Measurements from ENCODE around the gene FGF10.

FGF10 gene

GRCh38 chr5:44318883-44319282 is 70.3 kb downstream of the FGF10 start:
- no peaks in the 10 kb centered on the region for H3K4me1 Mint-ChIP-seq
- no peak overlapping the region for H3K27ac Mint-ChIP-seq
- ATAC-seq: no peak
- H3K36me3 Mint-ChIP-seq: no peaks in the 10 kb centered on the region
- DNase-seq (ENCODE audit: low spot score in 2 of 2): no peak
- H3K9me3 Mint-ChIP-seq: peaks cover 2% of the 10 kb centered on the region
- H3K4me3 Mint-ChIP-seq: no peak overlapping the region

GRCh38 chr5:44312374-44312773 is 76.8 kb downstream of the FGF10 start:
- Mint-ChIP-seq H3K27ac (no peak overlapping the region), H3K4me3 (no peak overlapping the region), H3K4me1 (no peaks in the 10 kb centered on the region), H3K9me3 (peaks cover 8% of the 10 kb centered on the region), H3K36me3 (no peaks in the 10 kb centered on the region)
- ATAC-seq (no peak), DNase-seq (ENCODE audit: low spot score in 2 of 2) (no peak)

- H3K4me3 Mint-ChIP-seq: no peak overlapping the region
- H3K9me3 Mint-ChIP-seq: peaks cover 9% of the 10 kb centered on the region
- no peaks in the 10 kb centered on the region for H3K4me1 Mint-ChIP-seq
- no peak overlapping the region for H3K27ac Mint-ChIP-seq
- DNase-seq (ENCODE audit: low spot score in 2 of 2): no peak
- ATAC-seq: no peak
- H3K36me3 Mint-ChIP-seq: no peaks in the 10 kb centered on the region
These were observed 88.7 kb downstream of the FGF10 start for GRCh38 chr5:44300551-44300950.

- Mint-ChIP-seq H3K36me3 (no peaks in the 10 kb centered on the region), H3K4me1 (no peaks in the 10 kb centered on the region), H3K9me3 (peaks cover 7% of the 10 kb centered on the region), H3K27ac (no peak overlapping the region), H3K4me3 (no peak overlapping the region)
- no peak for ATAC-seq
- DNase-seq (ENCODE audit: low spot score in 2 of 2): no peak
These were observed 89.8 kb downstream of the FGF10 start for GRCh38 chr5:44299394-44299793.

GRCh38 chr5:44294516-44294915 is 94.7 kb downstream of the FGF10 start:
- Mint-ChIP-seq H3K4me1 (no peaks in the 10 kb centered on the region), H3K27ac (no peak overlapping the region), H3K4me3 (no peak overlapping the region), H3K9me3 (peaks cover 11% of the 10 kb centered on the region), H3K36me3 (no peaks in the 10 kb centered on the region)
- DNase-seq (ENCODE audit: low spot score in 2 of 2): no peak
- no peak for ATAC-seq

- ATAC-seq: no peak
- Mint-ChIP-seq H3K4me1 (no peaks in the 10 kb centered on the region), H3K36me3 (no peaks in the 10 kb centered on the region), H3K4me3 (no peak overlapping the region), H3K9me3 (peaks cover 11% of the 10 kb centered on the region), H3K27ac (no peak overlapping the region)
- no peak for DNase-seq (ENCODE audit: low spot score in 2 of 2)
These were observed 96.5 kb downstream of the FGF10 start for GRCh38 chr5:44292736-44293135.

- Mint-ChIP-seq H3K36me3 (no peaks in the 10 kb centered on the region), H3K9me3 (peaks cover 4% of the 10 kb centered on the region), H3K4me1 (no peaks in the 10 kb centered on the region), H3K27ac (no peak overlapping the region), H3K4me3 (no peak overlapping the region)
- DNase-seq (ENCODE audit: low spot score in 2 of 2): no peak
- no peak for ATAC-seq
These were observed 110.8 kb downstream of the FGF10 start for GRCh38 chr5:44278469-44278868.

- Mint-ChIP-seq H3K36me3 (no peaks in the 10 kb centered on the region), H3K27ac (no peak overlapping the region), H3K9me3 (peaks cover 7% of the 10 kb centered on the region), H3K4me3 (no peak overlapping the region), H3K4me1 (no peaks in the 10 kb centered on the region)
- ATAC-seq (no peak), DNase-seq (ENCODE audit: low spot score in 2 of 2) (no peak)
These were observed 113.3 kb downstream of the FGF10 start for GRCh38 chr5:44275908-44276307.

GRCh38 chr5:44275329-44275728 is 113.9 kb downstream of the FGF10 start:
- DNase-seq (ENCODE audit: low spot score in 2 of 2): no peak
- H3K4me1 Mint-ChIP-seq: no peaks in the 10 kb centered on the region
- no peak overlapping the region for H3K4me3 Mint-ChIP-seq
- H3K27ac Mint-ChIP-seq: no peak overlapping the region
- peaks cover 7% of the 10 kb centered on the region for H3K9me3 Mint-ChIP-seq
- H3K36me3 Mint-ChIP-seq: no peaks in the 10 kb centered on the region
- no peak for ATAC-seq

- H3K4me3 Mint-ChIP-seq: no peak overlapping the region
- no peak for DNase-seq (ENCODE audit: low spot score in 2 of 2)
- peaks cover 10% of the 10 kb centered on the region for H3K9me3 Mint-ChIP-seq
- ATAC-seq: no peak
- H3K36me3 Mint-ChIP-seq: no peaks in the 10 kb centered on the region
- no peak overlapping the region for H3K27ac Mint-ChIP-seq
- no peaks in the 10 kb centered on the region for H3K4me1 Mint-ChIP-seq
These were observed 121.3 kb downstream of the FGF10 start for GRCh38 chr5:44267909-44268308.

GRCh38 chr5:44266882-44267576 is 122.2 kb downstream of the FGF10 start:
- Mint-ChIP-seq H3K4me3 (no peak overlapping the region), H3K36me3 (no peaks in the 10 kb centered on the region), H3K4me1 (no peaks in the 10 kb centered on the region), H3K27ac (no peak overlapping the region), H3K9me3 (peaks cover 5% of the 10 kb centered on the region)
- DNase-seq (ENCODE audit: low spot score in 2 of 2): no peak
- ATAC-seq: no peak

GRCh38 chr5:44265713-44266112 is 123.5 kb downstream of the FGF10 start:
- ATAC-seq: no peak
- Mint-ChIP-seq H3K4me3 (no peak overlapping the region), H3K4me1 (no peaks in the 10 kb centered on the region), H3K27ac (no peak overlapping the region), H3K9me3 (peaks cover 3% of the 10 kb centered on the region), H3K36me3 (no peaks in the 10 kb centered on the region)
- no peak for DNase-seq (ENCODE audit: low spot score in 2 of 2)

- Mint-ChIP-seq H3K4me1 (no peaks in the 10 kb centered on the region), H3K9me3 (peaks cover 5% of the 10 kb centered on the region)
- no peak for ATAC-seq
These were observed 128.4 kb downstream of the FGF10 start for GRCh38 chr5:44260793-44261192.

GRCh38 chr5:44257653-44258365 is 131.4 kb downstream of the FGF10 start:
- Mint-ChIP-seq H3K4me1 (no peaks in the 10 kb centered on the region), H3K9me3 (peaks cover 7% of the 10 kb centered on the region), H3K27ac (no peak overlapping the region), H3K36me3 (no peaks in the 10 kb centered on the region), H3K4me3 (no peak overlapping the region)
- DNase-seq (ENCODE audit: low spot score in 2 of 2) (no peak), ATAC-seq (no peak)

More at GRCh38 chr5:44260793-44261192, 128.4 kb downstream of the FGF10 start:
- H3K4me3 Mint-ChIP-seq: no peak overlapping the region
- DNase-seq (ENCODE audit: low spot score in 2 of 2): no peak
- no peaks in the 10 kb centered on the region for H3K36me3 Mint-ChIP-seq
- H3K27ac Mint-ChIP-seq: no peak overlapping the region

- H3K9me3 Mint-ChIP-seq: peaks cover 7% of the 10 kb centered on the region
- ATAC-seq: no peak
- no peak overlapping the region for H3K4me3 Mint-ChIP-seq
- DNase-seq (ENCODE audit: low spot score in 2 of 2): no peak
- H3K4me1 Mint-ChIP-seq: no peaks in the 10 kb centered on the region
- H3K36me3 Mint-ChIP-seq: no peaks in the 10 kb centered on the region
- H3K27ac Mint-ChIP-seq: no peak overlapping the region
These were observed 132.0 kb downstream of the FGF10 start for GRCh38 chr5:44257221-44257620.
